Natural killer cell (primary cell): ENCODE data around the gene SUSD1. TPM values are rescaled to one million over a fixed set of nuclear protein-coding genes. Genes with fewer than 3 reads are reported as not detected.

Source experiments
- ATAC-seq, 3 donors: fragments of 150-1000 bp in 2 of 3; fragments of 200-7000 bp in 1 of 3; cut with Tn5 transposase; 1 replicate in 1 of 3; 2 replicates in 2 of 3; pipeline ENCODE4 v1.10.0; 2021; ENCODE audit warnings: mild to moderate bottlenecking in 2 of 3, moderate library complexity in 2 of 3
- DNase-seq, 2 donors: peaks; one replicate each; pipeline versions ENCODE4 v3.0.0 to v3.0.0-alpha.2; 2013 to 2021; ENCODE audit warnings: mixed read lengths in 1 of 2
- H3K27ac ChIP-seq: one replicate; pipeline ENCODE4 v1.5.1; 2013; ENCODE audit warnings: mild to moderate bottlenecking, low read length
- H3K27me3 ChIP-seq: one replicate; pipeline ENCODE4 v1.6.1; 2013; ENCODE audit warnings: low read length; ENCODE audit not compliant: control insufficient read depth, insufficient read depth
- H3K36me3 ChIP-seq: one replicate; pipeline ENCODE4 v1.6.1; 2013; ENCODE audit warnings: low read length; ENCODE audit not compliant: control insufficient read depth, insufficient read depth
- H3K4me1 ChIP-seq: one replicate; pipeline ENCODE4 v1.6.1; 2013; ENCODE audit warnings: low read length; ENCODE audit not compliant: control insufficient read depth, insufficient read depth
- H3K4me3 ChIP-seq: one replicate; pipeline ENCODE4 v1.5.1; 2013; ENCODE audit warnings: low read length
- H3K9me3 ChIP-seq: one replicate; pipeline ENCODE4 v1.6.1; 2013; ENCODE audit warnings: low read length; ENCODE audit not compliant: control insufficient read depth, insufficient read depth
- H3K27ac Mint-ChIP-seq, 2 donors: one replicate each; pipeline ENCODE4 v1.8.0; 2022; ENCODE audit warnings: mild to moderate bottlenecking in 2 of 2, mixed read lengths in 2 of 2, moderate library complexity in 1 of 2
- H3K27me3 Mint-ChIP-seq, 2 donors: one replicate each; pipeline ENCODE4 v1.8.0; 2022; ENCODE audit warnings: low read depth in 2 of 2, mixed read lengths in 2 of 2
- H3K36me3 Mint-ChIP-seq: one replicate; pipeline ENCODE4 v1.8.0; 2022; ENCODE audit warnings: mixed read lengths
- H3K4me1 Mint-ChIP-seq, 2 donors: one replicate each; pipeline ENCODE4 v1.8.0; 2022; ENCODE audit warnings: mixed read lengths in 2 of 2
- H3K4me3 Mint-ChIP-seq: one replicate; pipeline ENCODE4 v1.8.0; 2022; ENCODE audit warnings: mild to moderate bottlenecking, moderate library complexity, mixed read lengths
- H3K9me3 Mint-ChIP-seq, 2 donors: one replicate each; pipeline ENCODE4 v1.8.0; 2022; ENCODE audit warnings: mixed read lengths in 2 of 2
- CTCF ChIP-seq: fragments of 200-600 bp; IDR thresholded peaks from one replicate; pipeline ENCODE4 v1.8.0; 2022; ENCODE audit warnings: antibody characterized with exemption
- WGBS: methylation state at CpG from one replicate; pipeline ENCODE4 v1.1.7; 2013; ENCODE audit warnings: missing lambda C conversion rate; ENCODE audit not compliant: insufficient coverage; 5-methylcytosine and 5-hydroxymethylcytosine counted together
- intact Hi-C: fragments of 100-400 bp; cut with micrococcal nuclease; formaldehyde crosslinking; loops from one replicate; pipeline ENCODE4 v1.14.2; 2022
- total RNA-seq, 4 donors: library from RNA; stranded (reverse); fragments of 120-200 nt in 1 of 4; gene quantifications; one replicate each; pipeline versions ENCODE4 v1.2.3 to v1.2.4, GENCODE V29; 2013 to 2022

The SUSD1 gene
- total RNA-seq, 3 donors from 2014 or later (not counting 1 experiment from before 2014, with no cell fraction given): 74.1 to 97.4 (median 86.9) TPM

GRCh38 chr9:112017878-112018277 lies 157.2 kb downstream of the SUSD1 start:
- no peak overlapping the region for H3K4me3 ChIP-seq
- H3K9me3 ChIP-seq: no peaks in the 10 kb centered on the region
- H3K9me3 Mint-ChIP-seq: no peaks in the 10 kb centered on the region
- no peaks in the 10 kb centered on the region for H3K4me1 Mint-ChIP-seq
- TF ChIP-seq CTCF: no peak
- no peaks in the 10 kb centered on the region for H3K36me3 Mint-ChIP-seq
- H3K27me3 Mint-ChIP-seq: peaks cover 8 to 9% of the 10 kb centered on the region in 2 donors
- intact Hi-C loops: no loop called here
- no peak overlapping the region for H3K27ac Mint-ChIP-seq
- H3K4me1 ChIP-seq: no peaks in the 10 kb centered on the region
- DNase-seq (no peak), ATAC-seq (no peak)
- no peak overlapping the region for H3K27ac ChIP-seq
- no peaks in the 10 kb centered on the region for H3K27me3 ChIP-seq
- 100% methylated on average over 3 of the region's 5 CpGs for WGBS
- no peak overlapping the region for H3K4me3 Mint-ChIP-seq
- H3K36me3 ChIP-seq: no peaks in the 10 kb centered on the region

- H3K4me3 ChIP-seq: no peak overlapping the region
- Mint-ChIP-seq H3K4me1 (no peaks in the 10 kb centered on the region), H3K36me3 (no peaks in the 10 kb centered on the region), H3K4me3 (no peak overlapping the region), H3K27me3 (peaks cover 3 to 4% of the 10 kb centered on the region in 2 donors), H3K27ac (no peak overlapping the region), H3K9me3 (no peaks in the 10 kb centered on the region)
- no peaks in the 10 kb centered on the region for H3K27me3 ChIP-seq
- 50% methylated on average over 2 of the region's 2 CpGs for WGBS
- no peak overlapping the region for H3K27ac ChIP-seq
- DNase-seq: no peak
- no peak for TF ChIP-seq CTCF
- no peak for ATAC-seq
- no peaks in the 10 kb centered on the region for H3K36me3 ChIP-seq
- H3K9me3 ChIP-seq: no peaks in the 10 kb centered on the region
- intact Hi-C loops: no loop called here
- H3K4me1 ChIP-seq: peaks cover 11% of the 10 kb centered on the region
These were observed 159.4 kb downstream of the SUSD1 start for GRCh38 chr9:112015736-112016135.

GRCh38 chr9:112015149-112015548 lies 159.9 kb downstream of the SUSD1 start:
- Mint-ChIP-seq H3K4me1 (no peaks in the 10 kb centered on the region), H3K27me3 (peaks cover 0 to 3% of the 10 kb centered on the region in 2 donors), H3K36me3 (no peaks in the 10 kb centered on the region), H3K4me3 (no peak overlapping the region), H3K9me3 (no peaks in the 10 kb centered on the region), H3K27ac (no peak overlapping the region)
- no peak for ATAC-seq
- Histone ChIP-seq H3K9me3 (no peaks in the 10 kb centered on the region), H3K27ac (no peak overlapping the region), H3K36me3 (no peaks in the 10 kb centered on the region), H3K4me3 (no peak overlapping the region), H3K27me3 (no peaks in the 10 kb centered on the region), H3K4me1 (peaks cover 11% of the 10 kb centered on the region)
- intact Hi-C loops: no loop called here
- no peak for DNase-seq
- no peak for TF ChIP-seq CTCF
- 86% methylated on average over 4 of the region's 4 CpGs for WGBS

- no peaks in the 10 kb centered on the region for H3K36me3 Mint-ChIP-seq
- Histone ChIP-seq H3K27ac (no peak overlapping the region), H3K4me1 (peaks cover 11% of the 10 kb centered on the region), H3K36me3 (no peaks in the 10 kb centered on the region), H3K9me3 (no peaks in the 10 kb centered on the region), H3K27me3 (no peaks in the 10 kb centered on the region), H3K4me3 (no peak overlapping the region)
- no peak for TF ChIP-seq CTCF
- no peak overlapping the region for H3K4me3 Mint-ChIP-seq
- 82% methylated on average over 3 of the region's 3 CpGs for WGBS
- no peak for DNase-seq
- H3K27ac Mint-ChIP-seq: no peak overlapping the region
- no peaks in the 10 kb centered on the region for H3K9me3 Mint-ChIP-seq
- no peaks in the 10 kb centered on the region for H3K27me3 Mint-ChIP-seq
- no peak for ATAC-seq
- H3K4me1 Mint-ChIP-seq: no peaks in the 10 kb centered on the region
- intact Hi-C loops: no loop called here
These were observed 161.8 kb downstream of the SUSD1 start for GRCh38 chr9:112013266-112013665.
